Neural progenitor cell (in vitro differentiated cells): ENCODE measurements around the gene FARSA. TPM values are rescaled to one million over a fixed set of nuclear protein-coding genes. Genes with fewer than 3 reads are reported as not detected.

Experiments
- DNase-seq: peaks from one replicate; pipeline ENCODE4 v3.0.0-alpha.2; 2016; ENCODE audit warnings: low spot score
- H2AFZ ChIP-seq: fragments of 200-600 bp; sonication (generic); replicated peaks from 2 replicates; pipeline ENCODE4 v1.6.1; 2016; ENCODE audit warnings: antibody characterized with exemption
- H3F3A ChIP-seq: fragments of 200-600 bp; sonication (generic); 2 replicates; pipeline ENCODE4 v1.6.1; 2016; ENCODE audit warnings: antibody characterized with exemption, low read depth
- H3K27ac ChIP-seq: fragments of 200-600 bp; sonication (generic); 2 replicates; pipeline ENCODE4 v1.5.1; 2016; ENCODE audit warnings: mild to moderate bottlenecking
- H3K27me3 ChIP-seq: fragments of 200-600 bp; sonication (generic); 2 replicates; pipeline ENCODE4 v1.6.1; 2016; ENCODE audit warnings: mild to moderate bottlenecking, moderate library complexity
- H3K36me3 ChIP-seq: fragments of 200-600 bp; sonication (generic); 2 replicates; pipeline ENCODE4 v1.5.1; 2016
- H3K4me1 ChIP-seq: fragments of 200-600 bp; sonication (generic); 2 replicates; pipeline ENCODE4 v1.6.1; 2016; ENCODE audit warnings: mixed run types
- H3K4me2 ChIP-seq: fragments of 200-600 bp; sonication (generic); 2 replicates; pipeline ENCODE4 v1.6.1; 2016
- H3K4me3 ChIP-seq: fragments of 200-600 bp; sonication (generic); 2 replicates; pipeline ENCODE4 v1.5.1; 2016
- H3K79me2 ChIP-seq: fragments of 200-600 bp; sonication (generic); 2 replicates; pipeline ENCODE4 v1.6.1; 2016; ENCODE audit warnings: low read depth
- H3K9ac ChIP-seq: fragments of 200-600 bp; sonication (generic); 2 replicates; pipeline ENCODE4 v1.6.1; 2016
- H3K9me3 ChIP-seq: fragments of 200-600 bp; sonication (generic); 2 replicates; pipeline ENCODE4 v1.5.1; 2016; ENCODE audit warnings: low read depth
- H4K20me1 ChIP-seq: fragments of 200-600 bp; sonication (generic); 2 replicates; pipeline ENCODE4 v1.6.1; 2016; ENCODE audit warnings: low read depth
- H3K27ac Mint-ChIP-seq: 3 replicates; pipeline ENCODE4 v1.8.0; 2021; ENCODE audit warnings: mixed read lengths
- H3K27me3 Mint-ChIP-seq: 2 replicates; pipeline ENCODE4 v1.8.0; 2022; ENCODE audit warnings: low read depth, mild to moderate bottlenecking, inconsistent platforms, moderate library complexity, mixed read lengths; ENCODE audit not compliant: insufficient read depth
- H3K36me3 Mint-ChIP-seq: 3 replicates; pipeline ENCODE4 v1.8.0; 2021; ENCODE audit warnings: mixed read lengths
- H3K4me1 Mint-ChIP-seq: 3 replicates; pipeline ENCODE4 v1.8.0; 2021; ENCODE audit warnings: mixed read lengths
- H3K4me3 Mint-ChIP-seq: 3 replicates; pipeline ENCODE4 v1.8.0; 2021; ENCODE audit warnings: mild to moderate bottlenecking, moderate library complexity, mixed read lengths
- H3K9me3 Mint-ChIP-seq: 3 replicates; pipeline ENCODE4 v1.8.0; 2020; ENCODE audit warnings: mixed read lengths
- EZH2 ChIP-seq: fragments of 200-600 bp; sonication (generic); IDR thresholded peaks from 2 replicates; pipeline ENCODE4 v1.6.1; 2017; ENCODE audit warnings: antibody characterized with exemption, mild to moderate bottlenecking, moderate library complexity
- EZH2phosphoT487 ChIP-seq: fragments of 200-600 bp; sonication (generic); IDR thresholded peaks from 2 replicates; pipeline ENCODE4 v1.6.1; 2017; ENCODE audit warnings: antibody characterized with exemption
- total RNA-seq: library from RNA; depleted of rRNA; stranded (reverse); fragments of >200 nt; gene quantifications from 2 replicates; pipeline ENCODE4 v1.2.3, GENCODE V29; 2015; ENCODE audit warnings: low replicate concordance
- TF ChIP-seq, protein P1 (sequence below): fragments of 200-600 bp; sonication (generic); IDR thresholded peaks from 2 replicates; pipeline ENCODE4 v1.5.1; 2017; ENCODE audit warnings: antibody characterized with exemption, mild to moderate bottlenecking

FARSA gene
- total RNA-seq, 1 donor from 2014 or later: 21.4 TPM

- no peak overlapping the region for H3K4me2 ChIP-seq
- H3K4me3 Mint-ChIP-seq: no peak overlapping the region
- H3K4me3 ChIP-seq: no peak overlapping the region
- no peak overlapping the region for H2AFZ ChIP-seq
- H4K20me1 ChIP-seq: peaks cover 12% of the 10 kb centered on the region
- H3K4me1 ChIP-seq: peaks cover 8% of the 10 kb centered on the region
- peaks cover 4% of the 10 kb centered on the region for H3K36me3 Mint-ChIP-seq
- DNase-seq: no peak
- H3K27ac ChIP-seq: no peak overlapping the region
- H3K9me3 Mint-ChIP-seq: peaks cover 11% of the 10 kb centered on the region
- no peak overlapping the region for H3K27ac Mint-ChIP-seq
- H3K36me3 ChIP-seq: no peaks in the 10 kb centered on the region
- H3K9me3 ChIP-seq: peaks cover 3% of the 10 kb centered on the region
- H3K9ac ChIP-seq: no peak overlapping the region
- peaks cover 45% of the 10 kb centered on the region for H3K27me3 Mint-ChIP-seq
- TF ChIP-seq, protein P1, sequence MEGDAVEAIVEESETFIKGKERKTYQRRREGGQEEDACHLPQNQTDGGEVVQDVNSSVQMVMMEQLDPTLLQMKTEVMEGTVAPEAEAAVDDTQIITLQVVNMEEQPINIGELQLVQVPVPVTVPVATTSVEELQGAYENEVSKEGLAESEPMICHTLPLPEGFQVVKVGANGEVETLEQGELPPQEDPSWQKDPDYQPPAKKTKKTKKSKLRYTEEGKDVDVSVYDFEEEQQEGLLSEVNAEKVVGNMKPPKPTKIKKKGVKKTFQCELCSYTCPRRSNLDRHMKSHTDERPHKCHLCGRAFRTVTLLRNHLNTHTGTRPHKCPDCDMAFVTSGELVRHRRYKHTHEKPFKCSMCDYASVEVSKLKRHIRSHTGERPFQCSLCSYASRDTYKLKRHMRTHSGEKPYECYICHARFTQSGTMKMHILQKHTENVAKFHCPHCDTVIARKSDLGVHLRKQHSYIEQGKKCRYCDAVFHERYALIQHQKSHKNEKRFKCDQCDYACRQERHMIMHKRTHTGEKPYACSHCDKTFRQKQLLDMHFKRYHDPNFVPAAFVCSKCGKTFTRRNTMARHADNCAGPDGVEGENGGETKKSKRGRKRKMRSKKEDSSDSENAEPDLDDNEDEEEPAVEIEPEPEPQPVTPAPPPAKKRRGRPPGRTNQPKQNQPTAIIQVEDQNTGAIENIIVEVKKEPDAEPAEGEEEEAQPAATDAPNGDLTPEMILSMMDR: no peak
- no peak for TF ChIP-seq EZH2phosphoT487
- no peak for TF ChIP-seq EZH2
- peaks cover 25% of the 10 kb centered on the region for H3F3A ChIP-seq
- peaks cover 21% of the 10 kb centered on the region for H3K4me1 Mint-ChIP-seq
- peaks cover 48% of the 10 kb centered on the region for H3K27me3 ChIP-seq
- peaks cover 22% of the 10 kb centered on the region for H3K79me2 ChIP-seq
These were observed 45.4 kb downstream of the FARSA start for GRCh38 chr19:12888006-12888603.

- Histone ChIP-seq H3K4me3 (peak within 1 kb of the TSS; percentile 61), H3K4me2 (peak within 1 kb of the TSS; percentile 85), H3K9ac (no peak within 1 kb of the TSS), H3K36me3 (no peaks in the 10 kb centered on the region), H4K20me1 (peaks cover 11% of the 10 kb centered on the region), H3K9me3 (peaks cover 3% of the 10 kb centered on the region), H3K27ac (no peak within 1 kb of the TSS), H3F3A (peaks cover 28% of the 10 kb centered on the region), H3K4me1 (peaks cover 8% of the 10 kb centered on the region), H2AFZ (peak within 1 kb of the TSS; percentile 89), H3K27me3 (peaks cover 58% of the 10 kb centered on the region), H3K79me2 (peaks cover 16% of the 10 kb centered on the region)
- peak within 1 kb of the TSS; percentile 71 for H3K4me3 Mint-ChIP-seq
- peaks cover 23% of the 10 kb centered on the region for H3K4me1 Mint-ChIP-seq
- peaks cover 11% of the 10 kb centered on the region for H3K9me3 Mint-ChIP-seq
- H3K36me3 Mint-ChIP-seq: peaks cover 4% of the 10 kb centered on the region
- no peak within 1 kb of the TSS for H3K27ac Mint-ChIP-seq
- TF ChIP-seq EZH2phosphoT487: no peak
- TF ChIP-seq, protein P1: no peak
- TF ChIP-seq EZH2: no peak
- peaks cover 48% of the 10 kb centered on the region for H3K27me3 Mint-ChIP-seq
- DNase-seq: no peak
These were observed 46.4 kb downstream of the FARSA start, which contains the start of gene KLF1 for GRCh38 chr19:12886969-12887747. KLF1 (minus strand) TSS chr19:12887201; CDS start chr19:12887140, 61 bp downstream.

GRCh38 chr19:12886651-12886968 is 46.9 kb downstream of the FARSA start:
- peaks cover 3% of the 10 kb centered on the region for H3K9me3 ChIP-seq
- Mint-ChIP-seq H3K36me3 (peaks cover 4% of the 10 kb centered on the region), H3K4me1 (peaks cover 20% of the 10 kb centered on the region), H3K9me3 (peaks cover 11% of the 10 kb centered on the region), H3K4me3 (peak overlapping the region; percentile 71), H3K27ac (no peak overlapping the region), H3K27me3 (peaks cover 49% of the 10 kb centered on the region)
- peaks cover 58% of the 10 kb centered on the region for H3K27me3 ChIP-seq
- H4K20me1 ChIP-seq: peaks cover 6% of the 10 kb centered on the region
- peaks cover 33% of the 10 kb centered on the region for H3F3A ChIP-seq
- H3K36me3 ChIP-seq: no peaks in the 10 kb centered on the region
- peaks cover 3% of the 10 kb centered on the region for H3K4me1 ChIP-seq
- H3K4me3 ChIP-seq: no peak overlapping the region
- peaks cover 10% of the 10 kb centered on the region for H3K79me2 ChIP-seq
- H3K9ac ChIP-seq: no peak overlapping the region
- H2AFZ ChIP-seq: no peak overlapping the region
- no peak overlapping the region for H3K27ac ChIP-seq
- H3K4me2 ChIP-seq: no peak overlapping the region
- no peak for TF ChIP-seq EZH2
- TF ChIP-seq, protein P1: no peak
- DNase-seq: no peak
